Uterine smooth muscle cell (primary cell): Measurements from ENCODE around the gene CPVL. TPM values are rescaled to one million over a fixed set of nuclear protein-coding genes. Genes with fewer than 3 reads are reported as not detected.

Experiments
- total RNA-seq: library from RNA; depleted of rRNA; stranded (reverse); fragments of >200 nt; gene quantifications from 2 replicates; pipeline ENCODE4 v1.2.3, GENCODE V29; 2014

CPVL gene
- total RNA-seq, result 1.1 and 1.4 TPM in 2 replicates

DNA sequence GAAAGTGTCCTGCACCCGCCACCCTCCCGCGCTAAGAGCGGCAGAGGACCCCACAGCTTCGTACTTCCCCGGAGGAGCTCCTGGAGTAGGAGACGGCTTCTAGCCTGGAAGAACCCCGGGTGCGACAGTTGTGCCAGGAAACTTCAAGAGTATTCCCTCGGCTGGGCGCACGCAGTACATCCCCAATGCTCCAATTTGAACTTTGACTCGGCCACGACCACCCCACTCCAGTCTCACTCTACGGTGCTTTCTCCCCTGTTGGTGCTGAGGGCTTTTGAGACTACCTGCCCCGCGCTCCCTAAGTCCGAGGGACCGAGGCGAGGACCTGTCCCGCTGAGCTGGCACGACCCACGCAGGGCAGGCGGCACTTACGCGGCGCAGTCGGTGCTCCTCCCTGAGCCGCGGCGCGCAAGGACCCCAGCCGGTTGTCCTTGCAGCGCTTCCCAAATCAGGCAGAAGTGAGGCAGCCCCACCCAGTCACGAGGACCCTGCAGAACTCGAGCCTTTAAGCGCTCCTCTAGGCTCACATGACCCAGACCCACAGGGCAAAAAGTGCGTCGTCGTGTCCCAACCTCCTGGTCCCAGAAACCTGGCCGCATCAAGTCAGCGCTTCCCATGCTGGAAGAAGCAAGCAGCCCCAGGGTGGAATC is at the start of gene CPVL:
CPVL (minus strand) TSS at position 481 of the 650 bp plus-strand sequence. CDS start 25,476 bp downstream, outside the sequence.

DNA sequence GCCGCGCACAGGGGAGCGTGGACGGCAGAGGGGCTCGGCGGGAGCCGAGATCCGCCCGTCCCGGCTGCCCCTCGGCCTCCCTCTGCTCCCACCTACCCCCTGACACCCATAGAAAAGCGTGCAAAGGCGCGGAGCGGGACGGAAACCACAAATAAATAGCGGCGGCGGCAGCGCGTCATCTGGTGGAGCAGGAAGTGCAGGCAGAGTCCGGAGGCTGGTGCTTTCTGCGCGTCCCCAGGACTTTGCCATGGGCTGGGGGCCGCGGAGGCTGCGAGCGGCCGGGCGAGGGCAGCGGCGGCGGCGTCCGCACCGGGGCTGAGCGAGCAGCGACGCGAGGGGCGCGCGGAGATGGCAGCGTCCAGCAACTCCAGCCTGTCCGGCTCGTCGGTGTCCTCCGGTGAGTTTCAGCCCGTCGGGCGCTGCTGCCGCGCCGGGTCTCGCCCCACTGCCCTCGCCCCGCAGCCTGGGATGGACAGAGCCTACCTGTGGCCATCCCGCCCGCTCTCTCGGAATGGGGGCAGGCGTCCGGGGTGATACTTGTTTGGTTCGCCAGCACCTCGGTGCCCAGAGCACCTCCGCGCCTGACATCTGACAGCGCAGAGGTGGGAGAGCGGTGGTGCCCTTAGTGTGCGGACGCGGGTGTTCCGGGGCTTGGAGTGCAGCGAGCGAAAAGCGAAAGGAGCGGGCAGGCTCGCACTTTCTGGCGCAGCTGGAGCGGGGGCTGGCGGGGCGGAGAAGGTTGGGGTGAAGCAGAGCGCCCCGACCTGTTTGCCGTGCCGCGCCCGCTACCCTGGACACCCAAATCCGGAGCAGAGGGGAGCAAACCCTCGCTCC is 48.5 kb upstream of the CPVL start, which contains the start of gene CHN2:
CHN2 (plus strand) TSS at position 182 of the 834 bp plus-strand sequence.

GRCh38 chr7:28958235-28958979 is 187.9 kb downstream of the CPVL start, which contains the start of gene TRIL:
Gene TRIL (minus strand): TSS chr7:28958330. CDS start chr7:28958046, 284 bp downstream.

Other genes with a start within 250 kb of the CPVL start
- gene TRIL, start 188.2 kb downstream of the CPVL start, total RNA-seq, result 0.25 and 0.33 TPM in 2 replicates
- 0.44 and 0.87 TPM in 2 replicates for gene CHN2, start 48.2 kb upstream of the CPVL start, total RNA-seq